Panc1 (cell line): ENCODE measurements around the gene OR5A2. TPM values are rescaled to one million over a fixed set of nuclear protein-coding genes. Genes with fewer than 3 reads are reported as not detected.

ENCODE experiments used
- ATAC-seq: fragments of 200-7000 bp; cut with Tn5 transposase; 2 replicates; pipeline ENCODE4 v1.9.1; 2020; ENCODE audit warnings: mild to moderate bottlenecking, moderate library complexity
- BruUV-seq: library from RNA; stranded (reverse); fragments of 400-500 nt; replicated peaks from 2 replicates; lab custom pipeline; 2021; lab: Mats Ljungman, UMichigan
- CTCF ChIA-PET: fragments of 300-600 bp; sonication (Branson Sonifier 250); formaldehyde crosslinking; loops from one replicate; lab custom pipeline; 2022; ENCODE audit warnings: antibody characterized with exemption; lab: Charles Lee
- POLR2A ChIA-PET: fragments of 300-600 bp; sonication (Branson Sonifier 250); formaldehyde crosslinking; loops from one replicate; lab custom pipeline; 2022; ENCODE audit warnings: antibody characterized with exemption; lab: Charles Lee
- DNase-seq: peaks from one replicate; pipeline ENCODE4 v3.0.0-alpha.2; 2010; ENCODE audit warnings: low read depth, low spot score
- H3K27ac ChIP-seq: 2 replicates; pipeline ENCODE4 v1.5.1; 2011; ENCODE audit warnings: mild to moderate bottlenecking, low read length, inconsistent platforms
- H3K27me3 ChIP-seq: fragments of 200-500 bp; sonication (Bioruptor generic); 2 replicates; pipeline ENCODE4 v1.6.0; 2014; ENCODE audit warnings: low read length, inconsistent platforms; ENCODE audit not compliant: control insufficient read depth, insufficient read depth
- H3K36me3 ChIP-seq: fragments of 200-500 bp; sonication (Bioruptor generic); 2 replicates; pipeline ENCODE4 v1.5.1; 2014; ENCODE audit warnings: inconsistent platforms, mild to moderate bottlenecking, low read length, moderate library complexity; ENCODE audit not compliant: control insufficient read depth, insufficient read depth
- H3K4me1 ChIP-seq: 2 replicates; pipeline ENCODE4 v1.5.1; 2011; ENCODE audit warnings: inconsistent platforms, mild to moderate bottlenecking, low read length, moderate library complexity; ENCODE audit not compliant: control insufficient read depth, insufficient read depth
- H3K4me3 ChIP-seq, 2 experiments: 2 replicates each; pipeline ENCODE4 v1.5.1; 2011 to 2012; ENCODE audit warnings: low read depth in 2 of 2, low read length in 2 of 2, mild to moderate bottlenecking in 2 of 2, inconsistent platforms in 1 of 2, moderate library complexity in 1 of 2
- H3K9me3 ChIP-seq: fragments of 200-500 bp; sonication (Bioruptor generic); 2 replicates; pipeline ENCODE4 v1.5.1; 2014; ENCODE audit warnings: low read depth, mild to moderate bottlenecking, inconsistent platforms, low read length, moderate library complexity; ENCODE audit not compliant: control insufficient read depth, insufficient read depth
- CTCF ChIP-seq: fragments of 450-650 bp; IDR thresholded peaks from 2 replicates; pipeline ENCODE4 v1.5.1; 2017; ENCODE audit warnings: mild to moderate bottlenecking
- POLR2AphosphoS5 ChIP-seq: IDR thresholded peaks from 2 replicates; pipeline ENCODE4 v1.6.1; 2012; ENCODE audit warnings: mild to moderate bottlenecking, low read depth, low read length, moderate library complexity
- REST ChIP-seq, 2 experiments: IDR thresholded peaks; 2 replicates each; pipeline ENCODE4 v1.6.1; 2011 to 2012; ENCODE audit warnings: low read depth in 2 of 2, control low read depth in 1 of 2, low read length in 1 of 2, mild to moderate bottlenecking in 1 of 2, moderate library complexity in 1 of 2; ENCODE audit not compliant: insufficient read depth in 1 of 2
- SIN3A ChIP-seq: IDR thresholded peaks from 2 replicates; pipeline ENCODE4 v1.6.1; 2012; ENCODE audit warnings: low read depth, mild to moderate bottlenecking, low read length, moderate library complexity, borderline replicate concordance; ENCODE audit not compliant: insufficient read depth
- TCF7L2 ChIP-seq: IDR thresholded peaks from 2 replicates; pipeline ENCODE4 v1.6.1; 2011; ENCODE audit warnings: mild to moderate bottlenecking, low read depth, low read length, inconsistent platforms
- in situ Hi-C: cut with HindIII; loops from 2 replicates; pipeline ENCODE4 v1.10.0; 2016; ENCODE audit warnings: low sequenced_read_pairs, low pct_unique_long_range_greater_than_20kb
- intact Hi-C: fragments of 100-400 bp; cut with micrococcal nuclease; formaldehyde crosslinking; loops from one replicate; pipeline ENCODE4 v1.10.0; 2022; ENCODE audit not compliant: unreplicated experiment
- total RNA-seq: library from RNA; stranded (reverse); gene quantifications from one replicate; pipeline ENCODE4 v1.2.1, GENCODE V29; 2021; ENCODE audit not compliant: unreplicated experiment

The OR5A2 gene
- total RNA-seq, 1 experiment from 2014 or later, result not detected

GRCh38 chr11:59400461-59401261 lies 25.6 kb downstream of the OR5A2 start:
- in situ Hi-C loops (no loop called here), intact Hi-C loops (no loop called here)
- Histone ChIP-seq H3K27me3 (no peaks in the 10 kb centered on the region), H3K36me3 (no peaks in the 10 kb centered on the region), H3K4me3 (no peak overlapping the region), H3K4me1 (no peaks in the 10 kb centered on the region), H3K27ac (no peak overlapping the region), H3K9me3 (peaks cover 12% of the 10 kb centered on the region; the same call in 1 of the 2 replicates)
- no peak for ATAC-seq
- ChIA-PET CTCF (no interaction called here), POLR2A (no interaction called here)
- TF ChIP-seq CTCF, result no peak
- TF ChIP-seq REST (IDR thresholded peaks at IDR 0.05; ENCODE audit: insufficient read depth in 1 of 2, low read depth in 2 of 2, low read length in 1 of 2), result no peak
- no peak for TF ChIP-seq TCF7L2
- no peak for TF ChIP-seq POLR2AphosphoS5
- TF ChIP-seq SIN3A, result no peak
- BruUV-seq, result no TSS peak
- no peak for DNase-seq

- no peaks in the 10 kb centered on the region for H3K9me3 ChIP-seq
- no peak for ATAC-seq
- in situ Hi-C loops, result no loop called here
- no TSS peak for BruUV-seq
- H3K27me3 ChIP-seq, result no peaks in the 10 kb centered on the region
- intact Hi-C loops, result no loop called here
- H3K36me3 ChIP-seq, result no peaks in the 10 kb centered on the region
- H3K27ac ChIP-seq, result no peak overlapping the region
- H3K4me1 ChIP-seq, result no peaks in the 10 kb centered on the region
- ChIA-PET POLR2A (no interaction called here), CTCF (no interaction called here)
- H3K4me3 ChIP-seq, result no peak overlapping the region
- TF ChIP-seq POLR2AphosphoS5 (no peak), SIN3A (no peak), TCF7L2 (no peak), REST (IDR thresholded peaks at IDR 0.05; ENCODE audit: insufficient read depth in 1 of 2, low read depth in 2 of 2, low read length in 1 of 2) (no peak)
- DNase-seq, result no peak
These were observed 32.0 kb downstream of the OR5A2 start for GRCh38 chr11:59394186-59394585.
